Endothelial cell of umbilical vein (primary cell): ENCODE results near the gene PHACTR2. TPM values are rescaled to one million over a fixed set of nuclear protein-coding genes. Genes with fewer than 3 reads are reported as not detected.
"Not testable (repeated sequence)": the region's sequence is repeated elsewhere in the genome, so short reads cannot be mapped to it uniquely, and the experiment has no call there.

Source experiments
- BruUV-seq: library from RNA; stranded (reverse); fragments of 400-500 nt; replicated peaks from 2 replicates; lab custom pipeline; 2021; lab: Mats Ljungman, UMichigan
- CTCF ChIA-PET: fragments of 300-600, 350-600 bp; sonication (Branson Sonifier 250); formaldehyde crosslinking; loops from one replicate; lab custom pipeline; 2021; ENCODE audit warnings: antibody characterized with exemption, inconsistent platforms; lab: Charles Lee
- POLR2A ChIA-PET: fragments of 300-600, 350-600 bp; sonication (Branson Sonifier 250); formaldehyde crosslinking; loops from one replicate; lab custom pipeline; 2021; ENCODE audit warnings: antibody characterized with exemption, inconsistent platforms; lab: Charles Lee
- DNase-seq: peaks from one replicate; pipeline ENCODE4 v3.0.0-alpha.2; 2011; ENCODE audit warnings: low read depth, low spot score
- FAIRE-seq: peaks from 2 replicates; lab custom pipeline; 2011; peaks lifted over from hg19 to GRCh38; lab: Jason Lieb, UNC
- H2AFZ ChIP-seq: 2 replicates; pipeline ENCODE4 v1.6.0; 2012; ENCODE audit warnings: low read depth, low read length, control low read depth, inconsistent platforms
- H3K27ac ChIP-seq: 2 replicates; pipeline ENCODE4 v1.5.1; 2011; ENCODE audit warnings: low read depth, mild to moderate bottlenecking, control low read depth, low read length, moderate library complexity; ENCODE audit not compliant: insufficient read depth
- H3K27me3 ChIP-seq, 2 experiments: 2 replicates each; pipeline versions ENCODE4 v1.6.0 to v1.6.1; 2011; ENCODE audit warnings: low read length in 2 of 2, mixed read lengths in 1 of 2; ENCODE audit not compliant: control insufficient read depth in 2 of 2, insufficient read depth in 2 of 2
- H3K36me3 ChIP-seq, 2 experiments: 2 replicates in 1 of 2; 3 replicates in 1 of 2; pipeline ENCODE4 v1.5.1; 2011; ENCODE audit warnings: low read length in 2 of 2, mild to moderate bottlenecking in 1 of 2, moderate library complexity in 1 of 2; ENCODE audit not compliant: control insufficient read depth in 2 of 2, insufficient read depth in 2 of 2; ENCODE audit errors: extremely low read depth in 1 of 2
- H3K4me1 ChIP-seq: 3 replicates; pipeline ENCODE4 v1.5.1; 2011; ENCODE audit warnings: mild to moderate bottlenecking, low read length; ENCODE audit not compliant: control insufficient read depth, insufficient read depth; ENCODE audit errors: extremely low read depth
- H3K4me2 ChIP-seq: 2 replicates; pipeline ENCODE4 v1.6.1; 2011; ENCODE audit warnings: low read length, control low read depth, mixed read lengths; ENCODE audit not compliant: insufficient read depth
- H3K4me3 ChIP-seq, 3 experiments: fragments of 200-600 bp in 1 of 3; sonication (generic), shearing (Covaris generic) in 1 of 3; replicated peaks in 1 of 3; 2 replicates each; pipeline ENCODE4 v1.5.1; 2011 to 2016; ENCODE audit warnings: control low read depth in 3 of 3, low read length in 3 of 3, mild to moderate bottlenecking in 2 of 3, inconsistent platforms in 1 of 3, low read depth in 1 of 3, moderate library complexity in 1 of 3; ENCODE audit not compliant: insufficient read depth in 1 of 3
- H3K79me2 ChIP-seq: 2 replicates; pipeline ENCODE4 v1.6.0; 2012; ENCODE audit warnings: low read length, inconsistent platforms; ENCODE audit not compliant: control insufficient read depth, insufficient read depth
- H3K9ac ChIP-seq: replicated peaks from 2 replicates; pipeline ENCODE3; 2011; ENCODE audit warnings: low read length, control low read depth; ENCODE audit not compliant: insufficient read depth; ENCODE audit errors: extremely low read depth
- H3K9me1 ChIP-seq: replicated peaks from 3 replicates; pipeline ENCODE4 v1.6.0; 2011; ENCODE audit warnings: mild to moderate bottlenecking, low read length; ENCODE audit not compliant: control insufficient read depth, insufficient read depth; ENCODE audit errors: extremely low read depth
- H3K9me3 ChIP-seq: replicated peaks from 2 replicates; pipeline ENCODE4 v1.5.1; 2012; ENCODE audit warnings: low read length, inconsistent platforms; ENCODE audit not compliant: control insufficient read depth, insufficient read depth
- H4K20me1 ChIP-seq: replicated peaks from 2 replicates; pipeline ENCODE3; 2011; ENCODE audit warnings: mild to moderate bottlenecking, low read length; ENCODE audit not compliant: control insufficient read depth, insufficient read depth; ENCODE audit errors: extremely low read depth
- EZH2 ChIP-seq: IDR thresholded peaks from 2 replicates; pipeline ENCODE4 v1.6.1; 2012; ENCODE audit warnings: borderline replicate concordance, low read depth, mild to moderate bottlenecking, moderate library complexity, low read length, inconsistent platforms; ENCODE audit not compliant: severe bottlenecking
- FOS ChIP-seq: IDR thresholded peaks from 2 replicates; pipeline ENCODE4 v1.6.1; 2011; ENCODE audit warnings: mild to moderate bottlenecking, low read length, moderate library complexity, borderline replicate concordance; ENCODE audit not compliant: insufficient read depth
- GATA2 ChIP-seq: IDR thresholded peaks from 2 replicates; pipeline ENCODE4 v1.7.0; 2011; ENCODE audit warnings: low read depth, mild to moderate bottlenecking, moderate library complexity, mixed read lengths, low read length; ENCODE audit not compliant: insufficient read length, insufficient read depth
- JUN ChIP-seq: IDR thresholded peaks from 2 replicates; pipeline ENCODE4 v1.6.1; 2011; ENCODE audit warnings: borderline replicate concordance, low read depth; ENCODE audit not compliant: insufficient read length, insufficient read depth
- MAX ChIP-seq: IDR thresholded peaks from 2 replicates; pipeline ENCODE4 v1.6.1; 2011; ENCODE audit not compliant: insufficient read depth, insufficient read length
- MYC ChIP-seq: IDR thresholded peaks from one replicate; pipeline ENCODE4 v1.6.1; 2011; ENCODE audit warnings: mild to moderate bottlenecking, low read depth, low read length
- POLR2A ChIP-seq: IDR thresholded peaks from 2 replicates; pipeline ENCODE4 v1.6.1; 2012; ENCODE audit warnings: low read depth, mild to moderate bottlenecking, control low read depth, low read length
- POLR2AphosphoS5 ChIP-seq: IDR thresholded peaks from 2 replicates; pipeline ENCODE4 v1.6.1; 2012; ENCODE audit warnings: low read depth, mild to moderate bottlenecking, control low read depth, low read length, moderate library complexity; ENCODE audit not compliant: insufficient read depth
- dilution Hi-C: fragments of 300-500 bp; cut with MboI; formaldehyde crosslinking; loops from one replicate; pipeline ENCODE4 v1.15.0; 2019; ENCODE audit warnings: low sequenced_read_pairs; ENCODE audit not compliant: extremely low pct_ligation_motif_present
- intact Hi-C: fragments of 100-400 bp; cut with micrococcal nuclease; formaldehyde crosslinking; loops from one replicate; pipeline ENCODE4 v1.10.0; 2022
- polyA plus RNA-seq, 4 experiments: library from polyadenylated mRNA; depleted of rRNA in 3 of 4; stranded (reverse) in 3 of 4; unstranded in 1 of 4; fragments of >200 nt; gene quantifications; 2 replicates each; pipeline versions ENCODE4 v1.2.1 to v1.2.3, GENCODE V29; 2011 to 2012; ENCODE audit warnings: missing spikeins in 1 of 4
- total RNA-seq: library from RNA; stranded (reverse); gene quantifications from 2 replicates; pipeline ENCODE4 v1.2.3, GENCODE V29; 2021
- TF ChIP-seq, protein P1 (sequence below), 2 donors: IDR thresholded peaks; 1 replicate in 1 of 2; 2 replicates in 1 of 2; pipeline ENCODE4 v1.5.1; 2011; ENCODE audit warnings: low read length in 2 of 2, mild to moderate bottlenecking in 2 of 2, moderate library complexity in 2 of 2, control low read depth in 1 of 2, inconsistent platforms in 1 of 2, low read depth in 1 of 2; ENCODE audit not compliant: insufficient read depth in 1 of 2; ENCODE audit errors: extremely low read depth in 1 of 2

Gene PHACTR2
- total and polyA plus RNA-seq, 2 donors (not counting 3 experiments of a cell fraction or from before 2014, with no cell fraction given): 16.3 to 178 TPM

- Histone ChIP-seq H3K4me3 (no peak overlapping the region), H4K20me1 (no peaks in the 10 kb centered on the region), H3K9ac (no peak overlapping the region), H3K4me2 (no peak overlapping the region), H3K9me1 (no peaks in the 10 kb centered on the region), H3K9me3 (no peaks in the 10 kb centered on the region), H3K4me1 (no peaks in the 10 kb centered on the region), H3K79me2 (no peaks in the 10 kb centered on the region), H3K27ac (no peak overlapping the region), H3K36me3 (peaks cover 14 to 19% of the 10 kb centered on the region in 2 experiments), H2AFZ (no peak overlapping the region), H3K27me3 (no peaks in the 10 kb centered on the region)
- no TSS peak for BruUV-seq
- intact Hi-C loops: no loop called here
- POLR2A ChIA-PET: no interaction called here
- FAIRE-seq (no peak), DNase-seq (no peak)
- dilution Hi-C loops: no loop called here
- TF ChIP-seq JUN: no peak
- TF ChIP-seq FOS: no peak
- TF ChIP-seq POLR2A: no peak
- TF ChIP-seq GATA2: no peak
- no peak for TF ChIP-seq EZH2
- TF ChIP-seq MYC: no peak
- no peak for TF ChIP-seq POLR2AphosphoS5
- TF ChIP-seq, protein P1, sequence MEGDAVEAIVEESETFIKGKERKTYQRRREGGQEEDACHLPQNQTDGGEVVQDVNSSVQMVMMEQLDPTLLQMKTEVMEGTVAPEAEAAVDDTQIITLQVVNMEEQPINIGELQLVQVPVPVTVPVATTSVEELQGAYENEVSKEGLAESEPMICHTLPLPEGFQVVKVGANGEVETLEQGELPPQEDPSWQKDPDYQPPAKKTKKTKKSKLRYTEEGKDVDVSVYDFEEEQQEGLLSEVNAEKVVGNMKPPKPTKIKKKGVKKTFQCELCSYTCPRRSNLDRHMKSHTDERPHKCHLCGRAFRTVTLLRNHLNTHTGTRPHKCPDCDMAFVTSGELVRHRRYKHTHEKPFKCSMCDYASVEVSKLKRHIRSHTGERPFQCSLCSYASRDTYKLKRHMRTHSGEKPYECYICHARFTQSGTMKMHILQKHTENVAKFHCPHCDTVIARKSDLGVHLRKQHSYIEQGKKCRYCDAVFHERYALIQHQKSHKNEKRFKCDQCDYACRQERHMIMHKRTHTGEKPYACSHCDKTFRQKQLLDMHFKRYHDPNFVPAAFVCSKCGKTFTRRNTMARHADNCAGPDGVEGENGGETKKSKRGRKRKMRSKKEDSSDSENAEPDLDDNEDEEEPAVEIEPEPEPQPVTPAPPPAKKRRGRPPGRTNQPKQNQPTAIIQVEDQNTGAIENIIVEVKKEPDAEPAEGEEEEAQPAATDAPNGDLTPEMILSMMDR (IDR thresholded peaks at IDR 0.05; ENCODE audit: extremely low read depth in 1 of 2, insufficient read depth in 1 of 2, low read depth in 1 of 2, low read length in 2 of 2): no peak
- TF ChIP-seq MAX: no peak
- CTCF ChIA-PET: no interaction called here
Observed at GRCh38 chr6:143784316-143784715, 106.6 kb downstream of the PHACTR2 start.

- intact Hi-C loops, H3K9me3 ChIP-seq, H3K9ac ChIP-seq, H3K79me2 ChIP-seq, DNase-seq, BruUV-seq, FAIRE-seq, H3K27me3 ChIP-seq, H2AFZ ChIP-seq, POLR2A ChIA-PET, H3K4me3 ChIP-seq, H3K4me2 ChIP-seq, H4K20me1 ChIP-seq, H3K4me1 ChIP-seq, H3K9me1 ChIP-seq, dilution Hi-C loops, H3K27ac ChIP-seq: not testable (repeated sequence)
- CTCF ChIA-PET: interaction anchor here (1.0 to 1.2 kb wide), 2 partner anchors 16 to 57 kb away, joined by 3 read pairs; partner anchors contain the start of gene LTV1
- peaks cover 14% of the 10 kb centered on the region in 2 experiments for H3K36me3 ChIP-seq
Observed at GRCh38 chr6:143786371-143786770, 108.6 kb downstream of the PHACTR2 start.
